ENCODE measurements around the gene MT2A.

GRCh38 chr16:56643833-56644232 is 35.4 kb downstream of the MT2A start:
- TF ChIP-seq CTCF (IDR thresholded peaks at IDR 0.05) (no peak), POLR2A (IDR thresholded peaks at IDR 0.05) (no peak), POLR2AphosphoS5 (IDR thresholded peaks at IDR 0.05) (no peak)

All from transverse colon (tissue), 4 donors.